Measurements from ENCODE around the gene CHKB. TPM values are rescaled to one million over a fixed set of nuclear protein-coding genes. Genes with fewer than 3 reads are reported as not detected.

CHKB gene
- total RNA-seq, 4 donors from 2014 or later, result 44.7 to 80.3 (median 51.3) TPM

- no peak for TF ChIP-seq CTCF (IDR thresholded peaks at IDR 0.05; ENCODE audit: low read depth)
These were observed 22.6 kb downstream of the CHKB start for GRCh38 chr22:50560034-50560433.

- TF ChIP-seq CTCF (IDR thresholded peaks at IDR 0.05; ENCODE audit: low read depth), result no peak
These were observed 25.9 kb downstream of the CHKB start for GRCh38 chr22:50556703-50557102.

GRCh38 chr22:50553310-50553709 lies 29.3 kb downstream of the CHKB start:
- TF ChIP-seq CTCF (IDR thresholded peaks at IDR 0.05; ENCODE audit: low read depth), result no peak

- no peak for TF ChIP-seq CTCF (IDR thresholded peaks at IDR 0.05; ENCODE audit: low read depth)
These were observed 31.4 kb downstream of the CHKB start for GRCh38 chr22:50551160-50551752.

- no peak for TF ChIP-seq CTCF (IDR thresholded peaks at IDR 0.05; ENCODE audit: low read depth)
These were observed 32.3 kb downstream of the CHKB start for GRCh38 chr22:50550395-50550794.

GRCh38 chr22:50548921-50549790 lies 33.5 kb downstream of the CHKB start:
- no peak for TF ChIP-seq CTCF (IDR thresholded peaks at IDR 0.05; ENCODE audit: low read depth)
